AG20443 (cell line): ENCODE results near the gene TNRC6B.
"Not testable (repeated sequence)": the region's sequence is repeated elsewhere in the genome, so short reads cannot be mapped to it uniquely, and the experiment has no call there.

Experiments used
- DNase-seq: peaks from one replicate; pipeline ENCODE4 v3.0.0; 2012; ENCODE audit warnings: low spot score, mixed read lengths

The TNRC6B gene

DNA sequence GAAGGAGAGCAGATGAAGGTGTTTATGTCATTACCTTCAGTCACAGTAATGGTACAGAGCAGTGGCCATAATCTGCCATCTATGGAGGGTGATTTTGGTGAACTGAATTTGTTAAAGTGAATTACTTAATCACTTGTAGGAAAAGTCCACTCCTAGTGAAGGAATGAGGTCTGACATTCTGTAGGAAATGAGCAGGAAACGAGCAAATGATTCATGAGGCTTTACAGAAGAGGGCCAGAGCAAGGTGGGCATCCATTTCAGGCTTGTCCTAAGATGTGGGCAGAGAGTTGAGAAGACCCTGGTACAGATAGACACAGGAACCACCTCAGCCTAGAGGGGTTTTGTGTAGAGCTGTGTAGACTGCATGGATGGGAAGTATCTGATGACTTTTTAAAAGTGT, 186.7 kb downstream of the TNRC6B start:
- DNase-seq: no peak

GRCh38 chr22:40366068-40366467, 188.3 kb downstream of the TNRC6B start:
- no peak for DNase-seq

GRCh38 chr22:40367342-40367741, 189.6 kb downstream of the TNRC6B start:
- DNase-seq: no peak

DNA sequence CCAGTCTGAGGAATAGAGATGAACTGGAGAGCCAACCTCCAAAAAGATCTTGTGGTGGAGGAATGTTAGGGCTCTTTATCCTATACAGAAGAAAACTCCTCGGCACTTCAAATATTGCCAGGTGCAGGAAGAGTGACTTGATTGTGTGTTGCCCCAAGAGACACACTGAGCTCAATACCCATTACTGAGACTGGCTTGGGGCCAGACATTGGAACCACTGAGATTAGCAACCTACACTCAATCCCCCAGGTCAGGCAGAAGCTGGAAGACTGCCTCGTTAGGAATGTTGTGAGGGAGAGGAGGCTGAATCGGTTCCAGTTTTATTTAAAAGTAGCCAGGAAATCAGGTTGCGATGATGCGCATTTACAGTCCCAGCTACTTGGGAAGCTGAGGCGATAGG, 190.3 kb downstream of the TNRC6B start:
- no peak for DNase-seq

- no peak for DNase-seq
Observed at GRCh38 chr22:40368836-40369235, 191.1 kb downstream of the TNRC6B start.

DNA sequence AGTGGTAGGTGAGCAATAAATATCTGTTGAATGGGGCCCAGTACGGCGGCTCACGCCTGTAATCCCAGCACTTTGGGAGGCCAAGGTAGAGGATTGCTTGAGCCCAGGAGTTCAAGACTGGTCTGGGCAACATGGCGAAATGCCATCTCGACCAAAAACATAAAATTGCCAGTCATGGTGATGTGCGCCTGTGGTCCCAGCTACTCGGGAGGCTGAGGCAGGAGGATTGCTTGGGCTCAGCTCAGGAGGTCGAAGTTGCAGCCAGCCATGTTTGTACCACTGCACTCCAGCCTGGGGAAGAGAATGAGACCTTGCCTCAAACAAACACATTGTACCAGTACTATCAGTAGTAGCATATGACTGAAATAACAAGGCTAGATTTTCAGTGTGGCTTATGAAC, 196.8 kb downstream of the TNRC6B start:
- DNase-seq: no peak

DNA sequence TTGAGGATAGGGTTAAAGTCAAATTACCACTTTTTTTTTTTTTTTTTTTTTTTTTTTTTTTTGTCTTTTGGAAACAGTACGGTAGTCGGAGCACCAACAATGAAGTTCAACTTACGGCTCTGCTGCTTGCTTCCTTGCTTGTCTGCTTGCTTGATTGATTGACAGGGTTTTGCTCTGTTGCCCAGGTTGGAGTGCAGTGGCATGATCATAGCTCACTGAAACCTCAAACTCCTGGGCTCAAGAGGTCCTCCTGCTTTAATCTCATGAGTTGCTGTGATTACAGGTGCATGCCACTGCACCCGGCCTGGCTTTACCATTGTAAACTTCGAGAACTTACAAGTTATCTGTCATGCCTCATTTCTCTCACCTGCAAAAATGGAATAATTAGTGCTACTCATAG, 198.4 kb downstream of the TNRC6B start:
- no peak for DNase-seq

DNA sequence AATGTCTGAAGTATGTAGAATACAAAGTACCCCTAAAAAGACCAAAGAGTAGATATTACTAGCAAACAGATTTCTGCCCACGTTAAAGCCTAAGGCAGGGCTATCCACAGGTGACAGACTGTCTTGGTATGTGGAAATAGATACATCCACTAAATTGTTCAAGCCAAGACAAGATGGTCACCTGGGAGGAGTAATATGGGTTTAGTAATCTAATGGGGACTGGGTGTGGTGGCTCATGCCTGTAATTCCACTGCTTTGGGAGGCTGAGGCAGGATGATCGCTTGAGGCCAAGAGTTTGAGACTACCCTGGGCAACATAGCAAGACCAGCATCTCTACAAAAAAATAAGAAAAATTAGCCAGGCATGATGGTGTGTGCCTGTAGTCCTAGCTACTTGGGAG, 200.2 kb downstream of the TNRC6B start:
- no peak for DNase-seq

- DNase-seq: not testable (repeated sequence)
Observed at GRCh38 chr22:40378448-40378847, 200.7 kb downstream of the TNRC6B start.

- DNase-seq: no peak
Observed at GRCh38 chr22:40381461-40381860, 203.7 kb downstream of the TNRC6B start.

- DNase-seq: no peak
Observed at GRCh38 chr22:40383905-40384304, 206.2 kb downstream of the TNRC6B start.

- no peak for DNase-seq
Observed at GRCh38 chr22:40385036-40385782, 207.5 kb downstream of the TNRC6B start.
